Mesenchymal stem cell (in vitro differentiated cells and primary cell): ENCODE measurements around the gene ITLN1.
"Not testable (repeated sequence)": the region's sequence is repeated elsewhere in the genome, so short reads cannot be mapped to it uniquely, and the experiment has no call there.

ENCODE experiments used
- DNase-seq: peaks from one replicate; pipeline ENCODE4 v3.0.0-alpha.2; 2013
- H2AFZ ChIP-seq: one replicate; pipeline ENCODE4 v1.6.1; 2013; ENCODE audit warnings: low read depth, mild to moderate bottlenecking, control low read depth, inconsistent platforms, low read length, moderate library complexity
- H2AK5ac ChIP-seq: 2 replicates; pipeline ENCODE4 v1.6.1; 2013; ENCODE audit warnings: low read length, moderate library complexity, mild to moderate bottlenecking, inconsistent platforms; ENCODE audit not compliant: severe bottlenecking
- H2BK120ac ChIP-seq: one replicate; pipeline ENCODE4 v1.6.1; 2013; ENCODE audit warnings: low read depth, mild to moderate bottlenecking, inconsistent platforms, low read length, moderate library complexity
- H2BK12ac ChIP-seq, 2 experiments: one replicate each; pipeline ENCODE4 v1.6.1; 2013; ENCODE audit warnings: inconsistent platforms in 2 of 2, low read length in 2 of 2, mild to moderate bottlenecking in 2 of 2, moderate library complexity in 2 of 2, control low read depth in 1 of 2
- H2BK15ac ChIP-seq: one replicate; pipeline ENCODE4 v1.6.1; 2013; ENCODE audit warnings: mild to moderate bottlenecking, low read depth, inconsistent platforms; ENCODE audit not compliant: poor library complexity, severe bottlenecking
- H2BK5ac ChIP-seq: 2 replicates; pipeline ENCODE4 v1.6.1; 2013; ENCODE audit warnings: low read depth, mild to moderate bottlenecking, low read length, control low read depth, inconsistent platforms; ENCODE audit not compliant: poor library complexity, severe bottlenecking
- H3K14ac ChIP-seq, 2 experiments: one replicate each; pipeline ENCODE4 v1.6.1; 2013; ENCODE audit warnings: inconsistent platforms in 2 of 2, low read length in 2 of 2, control low read depth in 1 of 2, mild to moderate bottlenecking in 1 of 2, moderate library complexity in 1 of 2
- H3K18ac ChIP-seq, 2 experiments: one replicate each; pipeline ENCODE4 v1.6.1; 2013; ENCODE audit warnings: inconsistent platforms in 2 of 2, low read length in 2 of 2, control low read depth in 1 of 2, low read depth in 1 of 2, mild to moderate bottlenecking in 1 of 2
- H3K23ac ChIP-seq, 2 experiments: one replicate each; pipeline ENCODE4 v1.6.1; 2013; ENCODE audit warnings: inconsistent platforms in 2 of 2, low read length in 2 of 2, mild to moderate bottlenecking in 2 of 2, moderate library complexity in 2 of 2, control low read depth in 1 of 2
- H3K27ac ChIP-seq: 2 replicates; pipeline ENCODE4 v1.5.1; 2013; ENCODE audit warnings: mild to moderate bottlenecking, moderate library complexity, low read length, control low read depth, inconsistent platforms; ENCODE audit not compliant: poor library complexity, severe bottlenecking
- H3K27me3 ChIP-seq, 2 experiments: 2 replicates each; pipeline versions ENCODE4 v1.6.1 to v1.7.0; 2013; ENCODE audit warnings: low read length in 2 of 2, mild to moderate bottlenecking in 2 of 2, moderate library complexity in 2 of 2, control low read depth in 1 of 2, inconsistent platforms in 1 of 2; ENCODE audit not compliant: control insufficient read depth in 1 of 2, insufficient read depth in 1 of 2
- H3K36me3 ChIP-seq, 2 experiments: 2 replicates each; pipeline versions ENCODE4 v1.6.1 to v1.7.0; 2013; ENCODE audit warnings: low read length in 2 of 2, control low read depth in 1 of 2, inconsistent platforms in 1 of 2, low read depth in 1 of 2, mild to moderate bottlenecking in 1 of 2; ENCODE audit not compliant: insufficient read depth in 2 of 2, control insufficient read depth in 1 of 2
- H3K4ac ChIP-seq, 2 experiments: one replicate each; pipeline ENCODE4 v1.6.1; 2013; ENCODE audit warnings: inconsistent platforms in 2 of 2, low read length in 2 of 2, mild to moderate bottlenecking in 2 of 2, moderate library complexity in 2 of 2, control low read depth in 1 of 2, low read depth in 1 of 2
- H3K4me1 ChIP-seq: 2 replicates; pipeline ENCODE4 v1.6.1; 2013; ENCODE audit warnings: low read depth, low read length, control low read depth; ENCODE audit not compliant: control insufficient read depth, insufficient read depth
- H3K4me2 ChIP-seq: 2 replicates; pipeline ENCODE4 v1.6.1; 2013; ENCODE audit warnings: low read length, mild to moderate bottlenecking, inconsistent platforms; ENCODE audit not compliant: poor library complexity, severe bottlenecking
- H3K4me3 ChIP-seq, 2 experiments: 2 replicates each; pipeline versions ENCODE4 v1.5.1 to v1.7.0; 2013; ENCODE audit warnings: low read length in 2 of 2, mild to moderate bottlenecking in 2 of 2, control low read depth in 1 of 2, low read depth in 1 of 2; ENCODE audit not compliant: insufficient read depth in 1 of 2
- H3K79me1 ChIP-seq: replicated peaks from 2 replicates; pipeline ENCODE4 v1.6.1; 2013; ENCODE audit warnings: mild to moderate bottlenecking, control low read depth, low read length, inconsistent platforms; ENCODE audit not compliant: poor library complexity, severe bottlenecking
- H3K9ac ChIP-seq: 2 replicates; pipeline ENCODE4 v1.7.0; 2013; ENCODE audit warnings: mild to moderate bottlenecking, low read length, moderate library complexity
- H3K9me3 ChIP-seq: 2 replicates; pipeline ENCODE4 v1.7.0; 2013; ENCODE audit warnings: mild to moderate bottlenecking, low read length; ENCODE audit not compliant: control insufficient read depth
- H4K8ac ChIP-seq: one replicate; pipeline ENCODE4 v1.6.1; 2013; ENCODE audit warnings: inconsistent platforms, mild to moderate bottlenecking, low read length, moderate library complexity
- H4K91ac ChIP-seq: one replicate; pipeline ENCODE4 v1.6.1; 2013; ENCODE audit warnings: mild to moderate bottlenecking, low read length, inconsistent platforms
- WGBS: methylation state at CpG from one replicate; pipeline ENCODE4 v1.1.7; 2013; ENCODE audit warnings: mixed read lengths; 5-methylcytosine and 5-hydroxymethylcytosine counted together

ITLN1 gene

DNA sequence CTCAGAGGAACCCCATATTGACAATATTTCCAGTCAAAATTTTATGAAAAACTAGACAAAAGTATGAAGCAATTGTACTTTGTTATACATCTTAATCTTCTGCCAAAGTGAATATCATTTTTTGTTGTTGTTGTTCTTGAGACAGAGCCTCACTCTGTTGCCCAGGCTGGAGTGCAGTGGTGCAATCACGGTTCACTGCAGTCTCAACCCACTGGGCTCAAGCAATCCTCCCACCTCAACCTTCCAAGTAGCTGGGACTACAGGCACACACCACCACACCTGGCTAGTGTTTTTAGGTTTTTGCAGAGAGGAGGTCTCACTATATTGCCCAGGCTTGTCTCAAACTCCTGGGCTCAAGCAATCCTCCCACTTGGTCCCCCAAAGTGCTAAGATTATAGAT is 17.3 kb upstream of the ITLN1 start:
- H3K27ac ChIP-seq, H3K4ac ChIP-seq, H3K18ac ChIP-seq, H4K8ac ChIP-seq, H2BK12ac ChIP-seq, H3K27me3 ChIP-seq, H2AFZ ChIP-seq, H2BK120ac ChIP-seq, H3K4me3 ChIP-seq, H3K14ac ChIP-seq, H3K4me2 ChIP-seq, H3K4me1 ChIP-seq, H3K9me3 ChIP-seq, H3K23ac ChIP-seq, H4K91ac ChIP-seq, H2BK5ac ChIP-seq, H2BK15ac ChIP-seq, H2AK5ac ChIP-seq, H3K9ac ChIP-seq, H3K36me3 ChIP-seq, H3K79me1 ChIP-seq, DNase-seq: not testable (repeated sequence)
- WGBS, result no CpG with 5 or more reads among the region's 1 CpG

DNA sequence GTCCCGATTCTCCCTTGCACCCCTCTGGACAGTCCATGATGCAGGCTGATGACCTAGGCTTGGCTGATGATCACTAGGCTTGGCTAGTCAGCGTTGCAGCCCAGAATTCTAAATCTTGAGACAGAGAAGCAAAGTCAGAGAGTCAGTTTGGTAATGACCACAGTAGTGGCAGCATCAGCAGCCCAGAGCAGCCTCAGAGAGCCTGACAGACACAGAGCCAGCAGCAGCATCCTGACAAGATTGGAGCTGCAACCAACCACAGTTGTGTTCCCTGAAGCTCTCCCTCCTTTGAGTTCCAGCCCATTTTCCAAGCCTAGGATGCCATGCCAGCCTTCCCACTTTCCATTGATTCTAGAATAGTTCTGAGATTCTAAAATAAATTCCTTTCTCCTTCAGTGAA is 16.8 kb upstream of the ITLN1 start:
- WGBS, result 67% methylated on average over 2 of the region's 2 CpGs
- no peak overlapping the region for H3K4ac ChIP-seq
- no peak overlapping the region for H3K23ac ChIP-seq
- no peaks in the 10 kb centered on the region for H3K9me3 ChIP-seq
- no peaks in the 10 kb centered on the region for H3K79me1 ChIP-seq
- H2BK5ac ChIP-seq, result no peak overlapping the region
- H2AFZ ChIP-seq, result no peak overlapping the region
- peaks cover 0 to 3% of the 10 kb centered on the region in 2 experiments for H3K27me3 ChIP-seq
- H3K36me3 ChIP-seq, result no peaks in the 10 kb centered on the region
- no peak overlapping the region for H2AK5ac ChIP-seq
- no peak overlapping the region for H3K14ac ChIP-seq
- H3K4me1 ChIP-seq, result no peaks in the 10 kb centered on the region
- no peak for DNase-seq
- H2BK12ac ChIP-seq, result no peak overlapping the region
- H2BK120ac ChIP-seq, result no peak overlapping the region
- peak overlapping the region; percentile 44 for H2BK15ac ChIP-seq
- H3K27ac ChIP-seq, result no peak overlapping the region
- no peak overlapping the region for H4K91ac ChIP-seq
- no peak overlapping the region for H3K4me2 ChIP-seq
- H3K18ac ChIP-seq, result no peak overlapping the region
- no peak overlapping the region for H3K9ac ChIP-seq
- H4K8ac ChIP-seq, result no peak overlapping the region
- H3K4me3 ChIP-seq, result no peak overlapping the region

DNA sequence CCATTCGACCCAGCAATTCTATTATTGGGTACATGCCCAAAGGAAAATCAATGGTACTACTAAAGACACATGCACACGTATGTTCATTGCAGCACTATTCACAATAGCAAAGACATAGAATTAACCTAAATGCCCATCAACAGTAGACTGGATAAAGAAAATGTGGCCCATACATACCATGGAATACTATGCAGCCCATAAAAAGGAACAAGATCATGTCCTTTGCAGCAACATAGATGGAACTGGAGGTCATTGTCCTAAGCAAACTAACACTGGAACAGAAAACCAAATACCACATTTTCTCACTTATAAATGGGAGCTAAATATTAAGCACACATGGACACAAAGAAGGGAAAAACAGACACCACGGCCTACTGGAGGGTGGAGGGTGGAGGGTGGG is 15.7 kb upstream of the ITLN1 start:
- H3K4me1 ChIP-seq, H3K4me2 ChIP-seq, H3K14ac ChIP-seq, H2AK5ac ChIP-seq, H3K27me3 ChIP-seq, H3K4ac ChIP-seq, H3K18ac ChIP-seq, H3K23ac ChIP-seq, H3K79me1 ChIP-seq, H2BK15ac ChIP-seq, H2AFZ ChIP-seq, H4K91ac ChIP-seq, H3K4me3 ChIP-seq, H3K9ac ChIP-seq, H2BK12ac ChIP-seq, H4K8ac ChIP-seq, H3K27ac ChIP-seq, H2BK120ac ChIP-seq, H3K36me3 ChIP-seq, DNase-seq, H2BK5ac ChIP-seq, H3K9me3 ChIP-seq: not testable (repeated sequence)
- WGBS, result 46% methylated on average over 2 of the region's 3 CpGs

DNA sequence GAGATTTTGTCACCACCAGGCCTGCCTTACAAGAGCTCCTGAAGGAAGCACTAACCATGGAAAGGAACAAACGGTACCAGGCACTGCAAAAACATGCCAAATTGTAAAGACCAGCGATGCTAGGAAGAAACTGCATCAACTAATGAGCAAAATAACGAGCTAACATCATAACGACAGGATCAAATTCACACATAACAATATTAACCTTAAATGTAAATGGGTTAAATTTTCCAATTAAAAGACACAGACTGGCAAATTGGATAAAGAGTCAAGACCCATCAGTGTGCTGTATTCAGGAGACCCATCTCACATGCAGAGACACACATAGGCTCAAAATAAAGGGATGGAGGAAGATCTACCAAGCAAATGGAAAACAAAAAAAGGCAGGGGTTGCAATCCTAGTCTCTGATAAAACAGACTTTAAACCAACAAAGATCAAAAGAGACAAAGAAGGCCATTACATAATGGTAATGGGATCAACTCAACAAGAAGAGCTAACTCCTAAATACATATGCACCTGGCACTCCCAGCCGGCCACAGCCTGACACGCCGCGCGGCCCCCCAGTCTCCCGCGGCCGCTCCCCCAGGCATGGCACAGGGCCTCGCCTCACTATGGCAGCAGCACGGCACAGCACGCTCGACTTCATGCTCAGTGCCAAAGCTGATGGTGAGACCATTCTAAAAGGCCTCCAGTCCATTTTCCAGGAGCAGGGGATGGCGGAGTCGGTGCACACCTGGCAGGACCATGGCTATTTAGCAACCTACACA is 9.6 kb upstream of the ITLN1 start:
- not testable (repeated sequence) for H3K9ac ChIP-seq

More for the DNA sequence above, 9.6 kb upstream of the ITLN1 start:
- not testable (repeated sequence) for H2BK12ac ChIP-seq, H3K4ac ChIP-seq, H4K8ac ChIP-seq, H2AFZ ChIP-seq, H4K91ac ChIP-seq, H2AK5ac ChIP-seq, H3K4me3 ChIP-seq, H3K4me1 ChIP-seq, H3K27me3 ChIP-seq, H3K27ac ChIP-seq, H3K9me3 ChIP-seq, DNase-seq, H2BK5ac ChIP-seq, H3K23ac ChIP-seq, H2BK120ac ChIP-seq, H3K4me2 ChIP-seq, H3K18ac ChIP-seq, H3K14ac ChIP-seq, H2BK15ac ChIP-seq, H3K36me3 ChIP-seq, H3K79me1 ChIP-seq
- WGBS, result 90% methylated on average over 15 of the region's 18 CpGs
